OCI-LY7 (cell line): ENCODE results near the gene MMP11.

ENCODE experiments used
- CTCF ChIP-seq: fragments of 200-600 bp; sonication (generic); conservative IDR thresholded peaks from 2 replicates; pipeline ENCODE4 v1.5.1; 2014; ENCODE audit warnings: mild to moderate bottlenecking, antibody characterized with exemption, low read length, moderate library complexity, mixed read lengths
- EZH2phosphoT487 ChIP-seq: fragments of 200-600 bp; sonication (generic); IDR thresholded peaks from 2 replicates; pipeline ENCODE4 v1.6.1; 2018; ENCODE audit warnings: low read depth, borderline replicate concordance, mild to moderate bottlenecking, mixed run types, antibody characterized with exemption, low read length, moderate library complexity, mixed read lengths

- no peak for TF ChIP-seq CTCF
- TF ChIP-seq EZH2phosphoT487: no peak
Measured at GRCh38 chr22:23831781-23832180, 59.1 kb downstream of the MMP11 start.
